GM20000 (cell line): ENCODE results near the gene C15orf61.

ENCODE experiments used
- DNase-seq: peaks from one replicate; pipeline ENCODE4 v3.0.0; 2012; ENCODE audit warnings: low spot score
- TF ChIP-seq, protein P1 (sequence below): IDR thresholded peaks from 2 replicates; pipeline ENCODE4 v1.5.1; 2012; ENCODE audit warnings: mild to moderate bottlenecking, control low read depth; ENCODE audit errors: extremely low read depth, missing control alignments

C15orf61 gene

DNA sequence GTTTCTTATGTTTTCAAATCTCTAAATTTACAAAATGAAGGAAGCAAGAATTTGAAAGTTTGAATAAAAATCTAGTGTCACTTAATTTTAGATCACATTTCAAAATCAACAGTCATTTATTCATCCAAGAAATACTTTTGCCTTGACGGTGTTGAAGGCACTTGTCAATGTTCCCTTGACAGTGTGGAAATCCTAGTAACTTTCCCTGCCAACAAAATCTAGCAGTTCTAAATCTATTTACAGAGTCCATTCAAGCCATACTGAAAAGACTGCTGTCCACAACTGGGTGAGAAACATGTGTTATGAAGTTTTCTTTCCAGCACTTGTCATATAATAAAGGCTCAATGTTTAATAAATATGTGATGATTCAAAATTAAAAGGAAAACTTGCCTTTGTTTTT is 12.9 kb downstream of the C15orf61 start:
- TF ChIP-seq, protein P1, sequence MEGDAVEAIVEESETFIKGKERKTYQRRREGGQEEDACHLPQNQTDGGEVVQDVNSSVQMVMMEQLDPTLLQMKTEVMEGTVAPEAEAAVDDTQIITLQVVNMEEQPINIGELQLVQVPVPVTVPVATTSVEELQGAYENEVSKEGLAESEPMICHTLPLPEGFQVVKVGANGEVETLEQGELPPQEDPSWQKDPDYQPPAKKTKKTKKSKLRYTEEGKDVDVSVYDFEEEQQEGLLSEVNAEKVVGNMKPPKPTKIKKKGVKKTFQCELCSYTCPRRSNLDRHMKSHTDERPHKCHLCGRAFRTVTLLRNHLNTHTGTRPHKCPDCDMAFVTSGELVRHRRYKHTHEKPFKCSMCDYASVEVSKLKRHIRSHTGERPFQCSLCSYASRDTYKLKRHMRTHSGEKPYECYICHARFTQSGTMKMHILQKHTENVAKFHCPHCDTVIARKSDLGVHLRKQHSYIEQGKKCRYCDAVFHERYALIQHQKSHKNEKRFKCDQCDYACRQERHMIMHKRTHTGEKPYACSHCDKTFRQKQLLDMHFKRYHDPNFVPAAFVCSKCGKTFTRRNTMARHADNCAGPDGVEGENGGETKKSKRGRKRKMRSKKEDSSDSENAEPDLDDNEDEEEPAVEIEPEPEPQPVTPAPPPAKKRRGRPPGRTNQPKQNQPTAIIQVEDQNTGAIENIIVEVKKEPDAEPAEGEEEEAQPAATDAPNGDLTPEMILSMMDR, result no peak
- no peak for DNase-seq

DNA sequence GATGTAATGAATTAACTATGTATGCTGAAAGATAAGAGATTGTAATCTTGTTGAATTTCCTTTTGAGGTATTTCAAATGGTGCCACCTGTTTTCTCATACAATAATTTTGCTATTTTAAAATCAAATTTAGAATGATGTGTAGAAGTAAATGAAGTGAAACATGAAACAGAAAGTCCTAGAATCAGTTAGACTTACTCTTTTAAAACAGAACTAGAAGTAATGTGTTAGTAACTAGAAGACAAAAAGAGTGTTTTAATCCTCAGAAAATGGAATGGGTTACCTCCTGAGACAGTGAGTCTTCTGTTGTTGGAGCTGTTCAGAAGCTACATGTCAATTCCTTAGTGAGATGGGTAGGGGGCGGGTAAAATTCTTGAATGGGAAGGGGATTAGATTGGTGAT is 13.4 kb downstream of the C15orf61 start:
- TF ChIP-seq, protein P1, result no peak
- DNase-seq, result no peak

DNA sequence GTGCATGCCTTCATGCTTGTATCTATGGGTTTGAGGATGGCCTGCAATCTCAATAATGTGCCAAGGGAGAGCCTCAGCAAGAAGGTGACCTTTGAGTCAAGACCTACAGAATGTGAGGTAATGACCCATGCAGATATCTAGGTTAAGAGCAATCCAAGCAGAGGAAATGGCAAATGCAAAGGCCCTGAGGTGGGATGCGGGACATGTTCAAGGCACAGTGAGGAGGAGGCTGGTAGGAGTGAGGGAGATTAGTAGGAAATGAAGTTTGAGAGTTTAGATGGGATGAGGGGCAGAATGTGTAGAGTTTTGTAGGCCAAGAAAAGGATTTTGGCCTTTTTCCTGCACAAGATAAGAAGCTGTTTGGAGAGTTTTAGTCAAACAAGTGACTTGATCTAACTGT is 16.8 kb downstream of the C15orf61 start:
- TF ChIP-seq, protein P1, result no peak
- DNase-seq, result no peak

- TF ChIP-seq, protein P1, result no peak
Observed at GRCh38 chr15:67542420-67543347, 21.8 kb downstream of the C15orf61 start, which contains the start of gene MAP2K5. MAP2K5 (plus strand) TSS chr15:67542703; CDS start chr15:67543336, 633 bp downstream.

GRCh38 chr15:67543348-67543718 is 22.4 kb downstream of the C15orf61 start:
- DNase-seq, result no peak
- TF ChIP-seq, protein P1, result no peak

More at GRCh38 chr15:67542420-67543347, 21.8 kb downstream of the C15orf61 start, which contains the start of gene MAP2K5:
- peak; percentile 90 for DNase-seq

GRCh38 chr15:67544475-67544874 is 23.5 kb downstream of the C15orf61 start:
- TF ChIP-seq, protein P1, result no peak
- no peak for DNase-seq

GRCh38 chr15:67545864-67546263 is 24.9 kb downstream of the C15orf61 start:
- TF ChIP-seq, protein P1, result no peak
- no peak for DNase-seq
